SH-SY5Y (cell line): ENCODE data around the gene KXD1.

Experiments used
- GATA2 ChIP-seq: IDR thresholded peaks from 2 replicates; pipeline ENCODE4 v1.6.1; 2011; ENCODE audit warnings: mild to moderate bottlenecking, low read depth, low read length
- GATA3 ChIP-seq: IDR thresholded peaks from 2 replicates; pipeline ENCODE4 v1.6.1; 2011; ENCODE audit warnings: low read depth, mild to moderate bottlenecking, low read length, moderate library complexity

GRCh38 chr19:18608102-18608804 lies 50.6 kb downstream of the KXD1 start:
- TF ChIP-seq GATA2 (no peak), GATA3 (no peak)
